Cardiac muscle cell (in vitro differentiated cells and primary cell): ENCODE results near the gene TNK1. TPM values are rescaled to one million over a fixed set of nuclear protein-coding genes. Genes with fewer than 3 reads are reported as not detected.
"Not testable (repeated sequence)": the region's sequence is repeated elsewhere in the genome, so short reads cannot be mapped to it uniquely, and the experiment has no call there.

Experiments used
- DNase-seq, 2 donors: peaks; one replicate each; pipeline versions ENCODE4 v3.0.0 to v3.0.0-alpha.2; 2010 to 2017; ENCODE audit warnings: low read depth in 1 of 2, low spot score in 1 of 2
- H3K27ac ChIP-seq: fragments of 200-600 bp; sonication (generic); 2 replicates; pipeline ENCODE4 v1.5.1; 2016
- H3K27me3 ChIP-seq: fragments of 200-600 bp; sonication (generic); 2 replicates; pipeline ENCODE4 v1.6.0; 2016; ENCODE audit warnings: control low read depth
- H3K36me3 ChIP-seq: fragments of 200-600 bp; sonication (generic); 2 replicates; pipeline ENCODE4 v1.5.1; 2016; ENCODE audit warnings: control low read depth
- H3K4me1 ChIP-seq: fragments of 200-600 bp; sonication (generic); 2 replicates; pipeline ENCODE4 v1.8.1; 2017; ENCODE audit warnings: low read depth, mild to moderate bottlenecking, mixed run types
- H3K4me3 ChIP-seq: fragments of 200-600 bp; sonication (generic); 2 replicates; pipeline ENCODE4 v1.5.1; 2016; ENCODE audit warnings: mild to moderate bottlenecking
- H3K9me3 ChIP-seq: fragments of 200-600 bp; sonication (generic); 2 replicates; pipeline ENCODE4 v1.5.1; 2017; ENCODE audit warnings: low read depth, mild to moderate bottlenecking, control low read depth
- polyA plus RNA-seq: library from polyadenylated mRNA; unstranded; fragments of >200 nt; fragmentation: Nextera tagmentation; extraction: Ambion mirVana; gene quantifications from 2 replicates; pipeline ENCODE4 v1.2.1, GENCODE V29; 2016
- total RNA-seq: library from RNA; depleted of rRNA; stranded (reverse); fragments of >200 nt; gene quantifications from 2 replicates; pipeline ENCODE4 v1.2.3, GENCODE V29; 2016
- TF ChIP-seq, protein P1 (sequence below): IDR thresholded peaks from 2 replicates; pipeline ENCODE4 v1.5.1; 2012; ENCODE audit warnings: low read depth, mild to moderate bottlenecking, low read length

The TNK1 gene
- total and polyA plus RNA-seq, 2 experiments from 2014 or later, result 2.6 to 2.9 TPM

DNA sequence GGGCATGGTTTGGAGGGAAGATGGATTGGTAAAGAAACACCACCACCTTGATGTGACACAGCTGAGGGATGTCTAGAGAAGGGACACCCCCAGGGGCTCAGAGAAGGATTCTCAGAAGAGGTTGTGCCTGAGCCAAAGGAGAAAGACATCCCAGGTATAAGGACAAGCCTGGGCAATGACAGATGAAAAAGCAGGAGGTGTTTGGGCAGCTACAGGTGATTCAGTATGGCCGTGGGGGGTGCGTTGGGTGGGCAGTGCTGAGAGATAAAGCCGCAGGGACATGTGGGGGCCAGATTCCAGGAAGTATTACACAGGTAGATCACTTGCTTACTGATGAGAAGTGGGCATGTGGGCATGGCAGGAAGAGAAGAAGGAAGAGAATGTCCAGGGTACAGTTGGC, 19.0 kb upstream of the TNK1 start:
- no peak for DNase-seq
- H3K36me3 ChIP-seq, result no peaks in the 10 kb centered on the region
- TF ChIP-seq, protein P1, sequence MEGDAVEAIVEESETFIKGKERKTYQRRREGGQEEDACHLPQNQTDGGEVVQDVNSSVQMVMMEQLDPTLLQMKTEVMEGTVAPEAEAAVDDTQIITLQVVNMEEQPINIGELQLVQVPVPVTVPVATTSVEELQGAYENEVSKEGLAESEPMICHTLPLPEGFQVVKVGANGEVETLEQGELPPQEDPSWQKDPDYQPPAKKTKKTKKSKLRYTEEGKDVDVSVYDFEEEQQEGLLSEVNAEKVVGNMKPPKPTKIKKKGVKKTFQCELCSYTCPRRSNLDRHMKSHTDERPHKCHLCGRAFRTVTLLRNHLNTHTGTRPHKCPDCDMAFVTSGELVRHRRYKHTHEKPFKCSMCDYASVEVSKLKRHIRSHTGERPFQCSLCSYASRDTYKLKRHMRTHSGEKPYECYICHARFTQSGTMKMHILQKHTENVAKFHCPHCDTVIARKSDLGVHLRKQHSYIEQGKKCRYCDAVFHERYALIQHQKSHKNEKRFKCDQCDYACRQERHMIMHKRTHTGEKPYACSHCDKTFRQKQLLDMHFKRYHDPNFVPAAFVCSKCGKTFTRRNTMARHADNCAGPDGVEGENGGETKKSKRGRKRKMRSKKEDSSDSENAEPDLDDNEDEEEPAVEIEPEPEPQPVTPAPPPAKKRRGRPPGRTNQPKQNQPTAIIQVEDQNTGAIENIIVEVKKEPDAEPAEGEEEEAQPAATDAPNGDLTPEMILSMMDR, result no peak
- H3K27ac ChIP-seq, result no peak overlapping the region
- H3K27me3 ChIP-seq, result no peaks in the 10 kb centered on the region
- no peaks in the 10 kb centered on the region for H3K4me1 ChIP-seq
- H3K9me3 ChIP-seq, result no peaks in the 10 kb centered on the region
- H3K4me3 ChIP-seq, result no peak overlapping the region

DNA sequence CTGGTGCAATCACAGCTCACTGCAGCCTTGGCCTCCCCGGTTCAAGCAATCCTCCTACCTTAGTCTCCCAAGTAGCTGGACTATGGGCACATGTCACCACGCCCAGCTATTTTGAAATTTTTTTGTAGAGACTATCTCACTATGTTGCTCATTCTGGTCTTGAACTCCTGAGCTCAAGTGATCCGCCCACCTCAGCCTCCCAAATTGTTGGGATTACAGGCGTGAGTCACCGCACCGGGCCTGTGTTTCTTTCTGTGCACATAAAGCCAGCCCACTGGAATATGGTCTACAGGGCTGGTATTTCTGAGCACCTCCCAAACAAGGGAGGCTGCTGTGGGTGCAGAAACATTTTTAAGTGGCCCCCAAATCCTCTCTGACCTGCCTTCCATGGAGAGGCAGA, 17.6 kb upstream of the TNK1 start:
- H3K36me3 ChIP-seq, result no peaks in the 10 kb centered on the region

DNA sequence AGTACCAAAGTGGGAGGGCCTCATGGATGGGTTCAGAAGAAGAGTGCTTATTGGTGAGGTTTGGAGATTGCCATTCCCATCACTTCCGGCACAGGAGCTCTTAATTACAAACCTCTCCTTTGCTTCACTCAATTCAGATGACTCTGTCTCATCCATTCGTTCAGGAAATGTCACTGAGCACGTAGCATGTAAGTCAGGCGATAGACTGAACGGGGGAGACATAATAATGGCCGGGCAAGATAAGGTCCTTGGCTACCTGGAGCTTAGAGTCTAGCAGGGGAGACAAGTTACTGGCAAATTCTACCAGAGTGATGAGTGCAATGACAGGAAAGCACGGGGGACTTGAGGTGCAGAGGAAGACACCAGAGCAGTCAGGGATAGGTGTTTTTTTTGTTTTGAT, 14.9 kb upstream of the TNK1 start:
- H3K9me3 ChIP-seq, H3K27me3 ChIP-seq, H3K36me3 ChIP-seq, H3K4me3 ChIP-seq, H3K4me1 ChIP-seq, DNase-seq, H3K27ac ChIP-seq: not testable (repeated sequence)

More for the DNA sequence above, 17.6 kb upstream of the TNK1 start:
- Histone ChIP-seq H3K9me3 (no peaks in the 10 kb centered on the region), H3K27me3 (no peaks in the 10 kb centered on the region), H3K27ac (no peak overlapping the region), H3K4me3 (no peak overlapping the region), H3K4me1 (no peaks in the 10 kb centered on the region)
- TF ChIP-seq, protein P1, result no peak
- no peak for DNase-seq

DNA sequence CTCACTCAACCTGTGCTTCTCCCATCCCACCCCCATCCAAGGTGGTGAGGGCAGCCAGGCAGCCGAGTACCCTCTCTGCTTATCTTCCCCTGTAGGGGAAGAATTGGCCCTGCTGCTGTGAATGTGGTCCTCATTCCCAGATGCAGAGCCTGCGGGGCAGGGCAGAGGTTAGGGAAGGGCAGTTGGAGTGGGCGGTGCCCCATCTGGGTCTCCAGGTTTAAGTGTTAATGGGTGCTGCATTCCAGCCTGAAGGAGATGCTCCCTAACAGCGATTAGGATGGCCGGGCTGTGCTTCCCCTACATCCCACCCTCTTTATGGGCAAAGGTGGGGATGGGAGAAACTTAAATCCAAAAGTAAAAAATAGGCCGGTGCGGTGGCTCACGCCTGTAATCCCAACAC, 13.8 kb upstream of the TNK1 start:
- no peak overlapping the region for H3K4me3 ChIP-seq
- no peaks in the 10 kb centered on the region for H3K4me1 ChIP-seq
- no peak for DNase-seq
- H3K27me3 ChIP-seq, result no peaks in the 10 kb centered on the region
- H3K36me3 ChIP-seq, result no peaks in the 10 kb centered on the region
- TF ChIP-seq, protein P1, result no peak
- no peaks in the 10 kb centered on the region for H3K9me3 ChIP-seq
- H3K27ac ChIP-seq, result no peak overlapping the region

DNA sequence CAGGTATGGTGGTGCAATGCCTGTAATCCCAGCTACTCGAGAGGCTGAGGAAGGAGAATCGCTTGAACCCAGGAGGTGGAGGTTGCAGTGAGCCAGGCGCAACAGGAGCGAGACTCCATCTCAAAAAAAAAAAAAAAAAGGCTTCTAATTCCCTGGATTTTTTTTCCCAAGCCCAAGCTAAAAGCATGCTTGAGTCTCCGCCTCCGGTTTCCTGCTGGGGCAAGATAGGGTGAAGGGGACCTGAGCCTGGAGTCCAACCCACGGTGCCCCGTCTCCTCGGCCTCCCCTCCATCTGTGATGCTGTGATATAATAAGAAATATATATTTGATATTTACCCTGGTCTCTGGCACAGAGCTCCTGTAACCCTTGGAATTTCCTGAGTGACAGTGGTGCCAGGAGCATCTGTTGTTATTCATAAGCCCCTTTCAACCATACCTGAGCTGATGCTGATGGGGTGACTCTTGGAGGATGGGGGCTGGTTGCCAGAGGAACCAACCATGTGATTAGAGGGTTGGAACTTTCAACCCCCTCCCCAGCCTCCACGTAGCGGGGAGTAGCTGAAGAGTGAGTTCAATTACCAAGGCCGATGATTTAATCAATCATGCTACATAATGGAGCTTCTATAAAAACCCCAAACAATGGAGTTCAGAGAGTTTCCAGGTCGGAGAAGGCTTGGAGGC, 12.8 kb upstream of the TNK1 start:
- DNase-seq, result no peak
- Histone ChIP-seq H3K27me3 (no peaks in the 10 kb centered on the region), H3K27ac (no peak overlapping the region), H3K4me1 (no peaks in the 10 kb centered on the region), H3K36me3 (no peaks in the 10 kb centered on the region), H3K4me3 (no peak overlapping the region), H3K9me3 (no peaks in the 10 kb centered on the region)
- TF ChIP-seq, protein P1, result no peak

DNA sequence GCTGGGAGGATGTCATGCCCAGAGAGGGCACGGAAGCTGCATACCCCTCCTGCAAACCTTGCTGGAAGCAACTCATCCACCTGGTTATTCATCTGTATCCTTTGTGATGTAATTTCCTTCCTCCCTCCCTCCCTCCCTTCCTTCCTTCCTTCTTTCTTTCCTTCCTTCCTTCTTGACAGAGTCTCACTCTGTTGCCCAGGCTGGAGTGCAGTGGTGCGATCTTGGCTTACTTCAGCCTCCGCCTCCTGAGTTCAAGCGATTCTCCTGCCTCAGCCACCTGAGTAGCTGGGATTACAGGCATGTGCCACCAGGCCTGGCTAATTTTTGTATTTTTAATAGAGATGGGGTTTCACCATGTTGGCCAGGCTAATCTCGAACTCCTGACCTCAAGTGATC, 12.3 kb upstream of the TNK1 start:
- not testable (repeated sequence) for H3K9me3 ChIP-seq, H3K27me3 ChIP-seq, H3K27ac ChIP-seq, H3K36me3 ChIP-seq, H3K4me3 ChIP-seq, H3K4me1 ChIP-seq, DNase-seq

DNA sequence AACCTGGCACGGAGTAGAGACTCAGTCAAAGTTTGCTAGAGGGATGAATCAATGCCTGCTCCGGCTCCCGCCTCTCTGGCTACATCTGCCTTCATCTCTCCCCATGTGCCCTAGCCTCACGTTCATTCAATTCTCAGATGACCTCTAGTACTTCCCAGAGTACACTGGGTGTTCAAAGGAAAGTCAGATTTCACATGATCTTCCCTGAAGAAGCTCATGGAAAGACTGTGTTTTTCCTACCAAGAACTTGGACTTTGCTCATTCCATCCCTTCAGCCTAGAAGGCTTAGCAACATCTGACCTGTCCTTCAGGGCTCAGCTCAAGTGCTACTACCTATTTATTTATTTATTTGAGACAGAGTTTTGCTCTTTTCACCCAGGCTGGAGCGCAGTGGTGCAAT, 11.1 kb upstream of the TNK1 start:
- H3K36me3 ChIP-seq, result no peaks in the 10 kb centered on the region
- no peak for DNase-seq
- no peak overlapping the region for H3K4me3 ChIP-seq
- no peaks in the 10 kb centered on the region for H3K9me3 ChIP-seq
- TF ChIP-seq, protein P1, result no peak
- no peaks in the 10 kb centered on the region for H3K27me3 ChIP-seq
- no peak overlapping the region for H3K27ac ChIP-seq
- no peaks in the 10 kb centered on the region for H3K4me1 ChIP-seq
